Right lobe of liver (tissue), 6 donors: Measurements from ENCODE around the gene LSM3. TPM values are rescaled to one million over a fixed set of nuclear protein-coding genes. Genes with fewer than 3 reads are reported as not detected.

ENCODE experiments used
- ATAC-seq, 4 donors: fragments of 200-7000 bp; cut with Tn5 transposase; one replicate each; pipeline ENCODE4 v1.9.1; 2020; ENCODE audit warnings: mild to moderate bottlenecking in 4 of 4, moderate library complexity in 4 of 4
- DNase-seq, 3 donors: peaks; one replicate each; pipeline ENCODE4 v3.0.0-alpha.2; 2020
- H3K27ac ChIP-seq, 3 donors: fragments of 200-600 bp; one replicate each; pipeline ENCODE4 v1.8.0; 2022
- H3K27me3 ChIP-seq, 2 donors: fragments of 200-600 bp; one replicate each; pipeline ENCODE4 v1.8.0; 2022
- H3K36me3 ChIP-seq, 4 donors: fragments of 200-600 bp; sonication (generic) in 1 of 4; one replicate each; pipeline versions ENCODE4 v1.5.1 to v1.8.0; 2017 to 2022; ENCODE audit warnings: control low read depth in 1 of 4
- H3K4me1 ChIP-seq, 4 donors: fragments of 200-600 bp; sonication (generic) in 1 of 4; one replicate each; pipeline versions ENCODE4 v1.5.1 to v1.8.0; 2017 to 2022; ENCODE audit warnings: control low read depth in 1 of 4
- H3K4me3 ChIP-seq, 3 donors: fragments of 200-600 bp; one replicate each; pipeline ENCODE4 v1.8.0; 2022
- H3K9me3 ChIP-seq, 4 donors: fragments of 200-600 bp; sonication (generic) in 1 of 4; one replicate each; pipeline versions ENCODE4 v1.5.1 to v1.8.0; 2017 to 2022; ENCODE audit warnings: control low read depth in 1 of 4
- POLR2A ChIP-seq: fragments of 450-650 bp; IDR thresholded peaks from one replicate; pipeline ENCODE4 v1.6.1; 2017; ENCODE audit warnings: antibody characterized with exemption, mild to moderate bottlenecking
- WGBS: methylation state at CpG from one replicate; pipeline ENCODE4 v1.1.6; 2018; ENCODE audit warnings: low coverage, low lambda C conversion rate; ENCODE audit not compliant: insufficient coverage; ENCODE audit errors: missing lambda C conversion rate; 5-methylcytosine and 5-hydroxymethylcytosine counted together
- intact Hi-C, 2 donors: fragments of 100-400 bp; cut with DNase I; formaldehyde crosslinking; loops; one replicate each; pipeline versions ENCODE4 v1.11.2 to v1.14.1; 2022
- total RNA-seq, 6 experiments: library from RNA; depleted of rRNA in 2 of 6; stranded (reverse); fragments of >200 nt in 2 of 6; fragmentation: NEBNext Ultra II Directional in 3 of 6; extraction: Animal tissue kit (Norgen Biotek cat#: 25700) in 3 of 6; gene quantifications; one replicate each; pipeline versions ENCODE4 v1.1.0 to v1.2.4, GENCODE V29; 2016 to 2023
- TF ChIP-seq, protein P1 (sequence below), 4 donors: fragments of 200-600 bp in 3 of 4; fragments of 450-650 bp in 1 of 4; IDR thresholded peaks; one replicate each; pipeline versions ENCODE4 v1.5.1 to v1.8.0; 2016 to 2022; ENCODE audit warnings: antibody characterized with exemption in 4 of 4, mild to moderate bottlenecking in 2 of 4
- donor health status: DM: no; HTN: yes; CAD: no.
- donor health status: DM: no; HTN: no; CAD: no.
- donor health status: DM: no; HTN: no; CAD: no.
- donor health status: DM: no; HTN: yes; CAD: no.
- donor health status: DM: no; HTN: yes; CAD: no.

The LSM3 gene
- total RNA-seq, 6 experiments from 2014 or later = 4.5 to 7.4 (median 6.1) TPM

DNA sequence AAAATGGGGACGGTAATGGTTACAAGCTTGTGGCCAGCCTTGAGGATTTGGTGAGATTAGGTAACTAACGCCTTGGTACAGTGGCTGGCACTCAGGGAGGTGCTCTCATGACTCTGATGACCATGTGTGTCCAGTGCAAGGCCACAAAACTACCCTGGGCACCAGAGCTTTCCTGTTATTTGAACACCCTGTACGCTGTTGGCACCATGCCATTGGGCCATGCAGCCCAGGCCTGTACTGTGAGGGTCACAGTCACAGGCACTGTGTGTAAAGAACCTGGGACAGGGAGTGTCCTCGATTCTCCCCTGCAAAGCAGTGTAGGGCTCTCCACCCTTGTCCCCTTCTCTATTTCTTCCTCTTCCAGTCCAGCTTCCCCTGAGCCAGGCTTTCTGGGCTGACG, 47.5 kb upstream of the LSM3 start:
- H3K9me3 ChIP-seq = no peaks in the 10 kb centered on the region
- TF ChIP-seq POLR2A = no peak
- TF ChIP-seq, protein P1, sequence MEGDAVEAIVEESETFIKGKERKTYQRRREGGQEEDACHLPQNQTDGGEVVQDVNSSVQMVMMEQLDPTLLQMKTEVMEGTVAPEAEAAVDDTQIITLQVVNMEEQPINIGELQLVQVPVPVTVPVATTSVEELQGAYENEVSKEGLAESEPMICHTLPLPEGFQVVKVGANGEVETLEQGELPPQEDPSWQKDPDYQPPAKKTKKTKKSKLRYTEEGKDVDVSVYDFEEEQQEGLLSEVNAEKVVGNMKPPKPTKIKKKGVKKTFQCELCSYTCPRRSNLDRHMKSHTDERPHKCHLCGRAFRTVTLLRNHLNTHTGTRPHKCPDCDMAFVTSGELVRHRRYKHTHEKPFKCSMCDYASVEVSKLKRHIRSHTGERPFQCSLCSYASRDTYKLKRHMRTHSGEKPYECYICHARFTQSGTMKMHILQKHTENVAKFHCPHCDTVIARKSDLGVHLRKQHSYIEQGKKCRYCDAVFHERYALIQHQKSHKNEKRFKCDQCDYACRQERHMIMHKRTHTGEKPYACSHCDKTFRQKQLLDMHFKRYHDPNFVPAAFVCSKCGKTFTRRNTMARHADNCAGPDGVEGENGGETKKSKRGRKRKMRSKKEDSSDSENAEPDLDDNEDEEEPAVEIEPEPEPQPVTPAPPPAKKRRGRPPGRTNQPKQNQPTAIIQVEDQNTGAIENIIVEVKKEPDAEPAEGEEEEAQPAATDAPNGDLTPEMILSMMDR (IDR thresholded peaks at IDR 0.05) = no peak
- H3K27ac ChIP-seq = no peak overlapping the region
- peak; percentile 33 to 62 (median 46) for ATAC-seq
- H3K4me1 ChIP-seq = peaks cover 0 to 8% (median 3%) of the 10 kb centered on the region in 4 donors
- no peaks in the 10 kb centered on the region for H3K27me3 ChIP-seq
- peaks cover 0 to 62% (median 11%) of the 10 kb centered on the region in 4 donors for H3K36me3 ChIP-seq
- intact Hi-C loops = no loop called here
- WGBS = 67% methylated on average over 2 of the region's 5 CpGs
- H3K4me3 ChIP-seq = no peak overlapping the region
- DNase-seq = no peak

DNA sequence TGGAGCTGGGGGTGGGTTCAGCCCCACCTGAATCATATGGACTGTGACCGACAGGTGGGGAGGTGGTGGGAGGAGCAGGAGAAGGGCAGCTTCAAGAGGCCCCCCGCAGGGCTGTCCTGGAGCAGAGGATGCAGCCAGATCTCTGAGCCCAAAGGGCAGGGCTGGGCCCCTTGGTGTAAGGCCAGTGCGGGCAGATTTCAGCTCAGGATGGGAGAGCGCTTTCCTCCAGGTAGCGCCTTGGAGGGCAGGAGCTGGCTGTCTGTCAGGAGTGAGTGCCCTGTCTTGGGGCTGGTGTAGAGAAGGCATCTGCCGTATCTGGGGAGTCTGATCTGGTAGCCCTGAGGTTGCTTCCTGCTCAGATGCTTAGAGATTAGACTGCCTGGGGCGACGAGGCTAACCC, 46.5 kb upstream of the LSM3 start:
- WGBS = no CpG with 5 or more reads among the region's 8 CpGs
- Histone ChIP-seq H3K27ac (no peak overlapping the region), H3K9me3 (no peaks in the 10 kb centered on the region), H3K27me3 (no peaks in the 10 kb centered on the region), H3K4me3 (no peak overlapping the region), H3K4me1 (peaks cover 0 to 7% (median 3%) of the 10 kb centered on the region in 4 donors), H3K36me3 (peaks cover 0 to 64% (median 11%) of the 10 kb centered on the region in 4 donors)
- intact Hi-C loops = no loop called here
- DNase-seq (no peak), ATAC-seq (no peak)
- TF ChIP-seq, protein P1 (IDR thresholded peaks at IDR 0.05) = no peak
- no peak for TF ChIP-seq POLR2A

DNA sequence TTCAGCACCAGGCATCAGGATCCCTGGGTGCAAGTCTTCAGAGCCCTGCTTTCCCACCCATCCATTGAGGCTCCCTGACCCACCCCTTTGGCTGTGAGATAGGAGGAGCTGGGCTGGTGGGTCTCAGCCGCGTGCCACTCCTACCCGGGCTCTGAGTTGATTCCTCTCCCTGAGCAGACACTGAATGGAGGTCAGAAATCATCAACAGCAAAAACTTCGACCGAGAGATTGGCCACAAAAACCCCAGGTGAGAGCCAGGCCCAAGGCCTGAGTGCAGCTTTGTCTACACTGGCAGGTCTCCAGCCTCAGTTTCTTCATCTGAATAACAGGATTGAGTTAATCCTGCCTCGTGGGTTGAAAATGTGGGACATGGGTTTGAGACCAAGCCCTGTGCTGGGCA, 45.9 kb upstream of the LSM3 start:
- 86% methylated on average over 1 of the region's 6 CpGs for WGBS
- H3K36me3 ChIP-seq = peaks cover 0 to 64% (median 11%) of the 10 kb centered on the region in 4 donors
- DNase-seq = no peak

DNA sequence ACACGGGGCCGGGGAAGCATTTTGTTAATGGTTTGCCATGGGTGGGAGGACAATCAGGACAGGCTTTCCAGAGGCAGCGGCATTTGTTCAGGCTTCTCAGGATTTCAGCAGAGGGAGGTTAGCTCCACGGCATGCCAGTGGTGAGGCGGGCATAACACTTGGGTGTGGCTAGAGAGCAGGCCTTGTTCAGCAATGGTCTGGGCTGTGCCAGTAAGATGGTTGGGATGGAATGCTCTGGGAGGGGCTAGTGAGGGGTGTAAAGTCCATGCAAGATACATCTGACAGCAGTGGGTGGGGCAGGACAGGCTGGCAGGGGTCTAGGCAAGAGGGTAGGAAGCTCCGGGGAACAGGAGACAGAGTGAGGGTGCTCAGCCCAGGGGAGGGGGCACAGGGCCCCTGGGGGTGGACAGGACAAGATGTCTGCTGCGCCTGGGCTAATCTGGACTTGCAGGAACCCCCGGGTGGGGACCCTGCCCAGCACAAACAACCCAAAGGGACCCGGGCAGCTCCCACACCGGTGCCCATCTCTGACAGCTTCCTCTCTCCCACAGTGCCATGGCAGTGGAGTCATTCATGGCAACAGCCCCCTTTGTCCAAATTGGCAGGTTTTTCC, 45.3 kb upstream of the LSM3 start:
- intact Hi-C loops = no loop called here
- Histone ChIP-seq H3K27ac (no peak overlapping the region), H3K27me3 (no peaks in the 10 kb centered on the region), H3K9me3 (no peaks in the 10 kb centered on the region), H3K4me3 (no peak overlapping the region), H3K4me1 (peaks cover 0 to 19% (median 8%) of the 10 kb centered on the region in 4 donors), H3K36me3 (peaks cover 0 to 64% (median 11%) of the 10 kb centered on the region in 4 donors)
- WGBS = 72% methylated on average over 5 of the region's 10 CpGs
- DNase-seq = no peak
- peak in 1 of 4 donors; percentile 42 for ATAC-seq
- no peak for TF ChIP-seq POLR2A
- TF ChIP-seq, protein P1 (IDR thresholded peaks at IDR 0.05) = no peak

More for the DNA sequence above, 45.9 kb upstream of the LSM3 start:
- H3K27me3 ChIP-seq = no peaks in the 10 kb centered on the region
- no peaks in the 10 kb centered on the region for H3K9me3 ChIP-seq
- no peak overlapping the region for H3K27ac ChIP-seq
- intact Hi-C loops = no loop called here
- no peak for TF ChIP-seq POLR2A
- TF ChIP-seq, protein P1 (IDR thresholded peaks at IDR 0.05) = no peak
- peaks cover 0 to 13% (median 5%) of the 10 kb centered on the region in 4 donors for H3K4me1 ChIP-seq
- ATAC-seq = no peak
- no peak overlapping the region for H3K4me3 ChIP-seq
